Measurements from ENCODE around the gene CD6. TPM values are rescaled to one million over a fixed set of nuclear protein-coding genes. Genes with fewer than 3 reads are reported as not detected.

The CD6 gene
- polyA plus RNA-seq, 3 donors, result 0.95 to 1.5 (median 1.4) TPM

GRCh38 chr11:61000426-61000825 is 28.9 kb downstream of the CD6 start:
- DNase-seq (ENCODE audit: extremely low read depth in 1 of 11, low read depth in 9 of 11, low spot score in 4 of 11), result no peak

DNA sequence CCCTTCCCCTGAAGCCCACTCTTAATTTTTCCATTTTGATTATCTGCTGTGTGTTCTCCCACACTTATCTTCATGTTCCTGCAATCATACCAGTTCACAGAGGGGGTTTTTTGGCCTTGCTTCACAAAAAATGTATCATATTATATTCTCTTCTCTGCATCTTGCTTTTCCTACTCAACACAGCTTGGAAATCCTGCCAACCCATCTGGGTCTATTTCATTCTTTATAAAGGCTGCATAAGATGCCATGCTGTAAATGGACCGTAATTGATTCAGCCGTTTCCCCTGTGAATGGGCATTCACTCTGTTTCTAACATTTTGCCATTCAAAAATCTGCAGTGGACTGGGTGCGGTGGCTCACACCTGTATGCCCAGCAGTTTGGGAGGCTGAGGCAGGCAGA is 30.5 kb downstream of the CD6 start:
- DNase-seq (ENCODE audit: extremely low read depth in 1 of 11, low read depth in 9 of 11, low spot score in 4 of 11), result no peak

GRCh38 chr11:61002598-61002997 is 31.1 kb downstream of the CD6 start:
- DNase-seq (ENCODE audit: extremely low read depth in 1 of 11, low read depth in 9 of 11, low spot score in 4 of 11), result no peak

DNA sequence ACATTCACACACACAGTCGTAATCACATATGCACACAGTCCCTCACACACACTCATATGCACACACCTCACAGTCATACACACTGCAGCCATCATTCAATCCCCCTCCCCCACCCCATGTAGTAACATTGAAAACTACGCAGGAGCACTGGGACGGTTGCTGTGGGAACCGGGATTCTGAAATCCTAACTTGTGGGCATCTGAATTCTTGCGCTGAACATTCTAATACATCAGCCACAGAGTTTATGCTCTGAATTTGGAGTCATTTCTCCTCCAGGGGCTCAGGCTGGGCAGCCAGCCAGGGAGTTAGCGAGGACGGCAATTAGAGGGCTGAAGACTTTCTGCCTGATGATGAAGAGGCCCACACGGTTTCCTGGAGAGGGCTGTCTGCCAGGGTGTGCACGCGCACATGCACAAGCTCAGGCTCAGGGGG is 32.7 kb downstream of the CD6 start:
- DNase-seq (ENCODE audit: extremely low read depth in 1 of 11, low read depth in 9 of 11, low spot score in 4 of 11), result peak in 2 of 11 donors; percentile 42 to 53

DNA sequence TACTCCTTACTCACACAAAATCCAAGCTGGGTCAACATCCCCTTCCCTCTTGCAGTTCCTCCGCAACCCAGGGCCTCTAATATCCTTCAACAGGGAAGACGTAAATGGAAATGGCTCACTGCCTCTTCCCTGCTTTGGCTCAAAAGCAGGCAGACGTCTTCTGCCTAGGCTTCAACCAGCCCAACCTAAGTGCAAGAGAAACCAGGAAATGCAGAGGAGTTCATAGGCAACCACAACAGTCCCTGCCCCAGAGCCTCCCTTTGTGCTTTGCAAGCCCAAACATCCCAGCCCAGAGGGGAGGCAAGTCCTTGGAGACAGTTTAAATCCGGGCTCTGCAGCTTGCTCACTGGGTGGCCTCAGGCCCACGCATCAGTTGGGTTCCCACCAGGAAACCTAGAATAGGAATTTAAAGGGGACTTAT is 33.3 kb downstream of the CD6 start:
- no peak for DNase-seq (ENCODE audit: extremely low read depth in 1 of 11, low read depth in 9 of 11, low spot score in 4 of 11)

DNA sequence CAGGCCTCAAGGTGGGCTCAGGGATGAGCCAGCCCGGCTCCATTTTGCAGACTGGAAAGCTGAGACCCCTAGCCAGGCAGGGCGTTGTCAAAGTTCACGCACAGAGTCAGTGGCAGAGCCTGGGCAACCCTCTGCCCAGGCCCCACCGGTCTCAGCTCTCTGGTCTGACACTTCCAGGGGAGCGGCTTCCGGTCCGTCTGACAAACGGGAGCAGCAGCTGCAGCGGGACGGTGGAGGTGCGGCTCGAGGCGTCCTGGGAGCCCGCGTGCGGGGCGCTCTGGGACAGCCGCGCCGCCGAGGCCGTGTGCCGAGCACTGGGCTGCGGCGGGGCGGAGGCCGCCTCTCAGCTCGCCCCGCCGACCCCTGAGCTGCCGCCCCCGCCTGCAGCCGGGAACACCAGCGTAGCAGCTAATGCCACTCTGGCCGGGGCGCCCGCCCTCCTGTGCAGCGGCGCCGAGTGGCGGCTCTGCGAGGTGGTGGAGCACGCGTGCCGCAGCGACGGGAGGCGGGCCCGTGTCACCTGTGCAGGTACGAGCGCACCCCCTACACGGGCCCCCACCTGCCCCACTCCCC is 36.0 kb downstream of the CD6 start:
- no peak for DNase-seq (ENCODE audit: extremely low read depth in 1 of 11, low read depth in 9 of 11, low spot score in 4 of 11)

- DNase-seq (ENCODE audit: extremely low read depth in 1 of 11, low read depth in 9 of 11, low spot score in 4 of 11), result no peak
Measured at GRCh38 chr11:61007956-61008896, 36.7 kb downstream of the CD6 start.

GRCh38 chr11:61008971-61009370 is 37.5 kb downstream of the CD6 start:
- no peak for DNase-seq (ENCODE audit: extremely low read depth in 1 of 11, low read depth in 9 of 11, low spot score in 4 of 11)

DNA sequence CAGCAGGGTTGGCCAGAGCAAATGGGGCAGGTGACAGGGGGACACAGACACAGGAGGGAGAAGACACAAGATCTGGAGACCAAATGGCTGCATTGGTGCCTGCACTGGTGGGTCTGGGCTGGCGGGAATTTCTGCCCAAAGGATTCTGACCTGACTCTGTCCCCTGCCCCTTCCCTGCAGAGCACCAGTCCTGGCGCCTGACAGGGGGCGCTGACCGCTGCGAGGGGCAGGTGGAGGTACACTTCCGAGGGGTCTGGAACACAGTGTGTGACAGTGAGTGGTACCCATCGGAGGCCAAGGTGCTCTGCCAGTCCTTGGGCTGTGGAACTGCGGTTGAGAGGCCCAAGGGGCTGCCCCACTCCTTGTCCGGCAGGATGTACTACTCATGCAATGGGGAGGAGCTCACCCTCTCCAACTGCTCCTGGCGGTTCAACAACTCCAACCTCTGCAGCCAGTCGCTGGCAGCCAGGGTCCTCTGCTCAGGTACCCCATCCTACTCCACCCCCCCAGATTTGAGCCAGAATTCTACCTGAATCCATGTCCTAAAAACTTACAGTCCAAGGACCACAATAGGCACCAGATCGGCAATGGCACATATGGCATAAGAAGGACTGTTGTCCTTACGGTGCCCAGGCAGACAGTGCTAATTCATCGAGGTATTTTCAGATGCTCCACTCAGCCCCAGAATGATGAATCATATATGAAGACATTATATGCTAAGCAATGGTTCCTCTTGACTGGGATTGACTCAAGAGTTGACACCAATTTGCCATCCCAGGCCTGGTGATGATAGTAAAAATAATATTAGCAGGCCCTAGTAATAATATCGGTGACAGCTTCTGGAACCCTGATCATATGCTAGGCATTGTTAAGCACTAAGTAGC is 38.2 kb downstream of the CD6 start:
- no peak for DNase-seq (ENCODE audit: extremely low read depth in 1 of 11, low read depth in 9 of 11, low spot score in 4 of 11)

DNA sequence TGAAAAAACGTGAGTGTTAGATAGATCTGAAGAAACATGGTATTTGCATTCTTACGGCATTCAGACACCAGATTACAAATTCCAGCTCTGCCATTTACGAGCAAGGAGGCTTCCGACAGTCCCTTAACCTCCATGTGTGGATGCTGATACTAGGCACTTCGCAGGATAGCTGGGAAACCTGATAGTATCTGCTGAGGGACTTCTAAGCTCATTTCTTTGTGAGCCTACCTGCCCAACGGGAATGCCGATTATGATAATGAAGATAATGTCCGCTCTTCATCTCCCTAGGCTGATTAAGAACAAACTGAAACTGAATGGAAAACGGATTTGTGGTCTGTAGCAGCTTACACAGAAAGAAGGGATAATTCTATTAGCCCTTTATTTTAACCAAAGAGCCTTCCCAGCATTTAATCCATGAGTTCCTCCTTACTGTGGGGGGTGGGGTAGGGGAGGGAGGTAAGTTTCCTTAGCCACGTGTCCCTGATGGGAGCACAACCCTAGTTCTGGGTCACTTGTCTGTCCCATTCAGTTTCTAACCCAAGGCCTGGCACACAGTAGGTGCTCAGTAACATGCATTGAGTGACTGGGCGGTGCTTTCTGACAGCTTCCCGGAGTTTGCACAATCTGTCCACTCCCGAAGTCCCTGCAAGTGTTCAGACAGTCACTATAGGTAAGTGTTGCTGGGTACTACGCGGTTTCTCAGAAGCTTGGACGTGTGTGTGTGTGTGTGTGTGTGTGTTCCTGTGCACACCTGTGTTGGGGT is 39.2 kb downstream of the CD6 start:
- no peak for DNase-seq (ENCODE audit: extremely low read depth in 1 of 11, low read depth in 9 of 11, low spot score in 4 of 11)

GRCh38 chr11:61011229-61011870 is 39.9 kb downstream of the CD6 start:
- no peak for DNase-seq (ENCODE audit: extremely low read depth in 1 of 11, low read depth in 9 of 11, low spot score in 4 of 11)

- no peak for DNase-seq (ENCODE audit: extremely low read depth in 1 of 11, low read depth in 9 of 11, low spot score in 4 of 11)
Measured at GRCh38 chr11:61011950-61012736, 40.7 kb downstream of the CD6 start.

- no peak for DNase-seq (ENCODE audit: extremely low read depth in 1 of 11, low read depth in 9 of 11, low spot score in 4 of 11)
Measured at GRCh38 chr11:61012737-61013215, 41.3 kb downstream of the CD6 start.

DNA sequence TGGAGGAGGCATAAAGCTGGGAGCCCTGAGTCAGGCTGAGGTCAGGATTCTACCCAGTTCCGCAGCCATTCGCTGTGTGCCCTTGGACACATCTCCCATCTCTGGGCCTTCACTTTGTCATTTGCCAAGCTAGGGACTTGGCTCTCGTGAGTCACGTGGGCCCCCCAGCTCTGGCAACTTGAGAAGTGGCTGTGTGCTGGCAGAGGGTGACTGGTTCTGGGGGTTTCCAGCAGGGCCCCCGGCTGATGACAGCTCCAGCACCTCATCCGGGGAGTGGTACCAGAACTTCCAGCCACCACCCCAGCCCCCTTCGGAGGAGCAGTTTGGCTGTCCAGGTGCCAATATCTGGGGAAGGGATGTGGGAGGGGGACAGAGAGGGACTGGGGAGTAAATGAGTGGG is 46.6 kb downstream of the CD6 start:
- no peak for DNase-seq (ENCODE audit: extremely low read depth in 1 of 11, low read depth in 9 of 11, low spot score in 4 of 11)

DNA sequence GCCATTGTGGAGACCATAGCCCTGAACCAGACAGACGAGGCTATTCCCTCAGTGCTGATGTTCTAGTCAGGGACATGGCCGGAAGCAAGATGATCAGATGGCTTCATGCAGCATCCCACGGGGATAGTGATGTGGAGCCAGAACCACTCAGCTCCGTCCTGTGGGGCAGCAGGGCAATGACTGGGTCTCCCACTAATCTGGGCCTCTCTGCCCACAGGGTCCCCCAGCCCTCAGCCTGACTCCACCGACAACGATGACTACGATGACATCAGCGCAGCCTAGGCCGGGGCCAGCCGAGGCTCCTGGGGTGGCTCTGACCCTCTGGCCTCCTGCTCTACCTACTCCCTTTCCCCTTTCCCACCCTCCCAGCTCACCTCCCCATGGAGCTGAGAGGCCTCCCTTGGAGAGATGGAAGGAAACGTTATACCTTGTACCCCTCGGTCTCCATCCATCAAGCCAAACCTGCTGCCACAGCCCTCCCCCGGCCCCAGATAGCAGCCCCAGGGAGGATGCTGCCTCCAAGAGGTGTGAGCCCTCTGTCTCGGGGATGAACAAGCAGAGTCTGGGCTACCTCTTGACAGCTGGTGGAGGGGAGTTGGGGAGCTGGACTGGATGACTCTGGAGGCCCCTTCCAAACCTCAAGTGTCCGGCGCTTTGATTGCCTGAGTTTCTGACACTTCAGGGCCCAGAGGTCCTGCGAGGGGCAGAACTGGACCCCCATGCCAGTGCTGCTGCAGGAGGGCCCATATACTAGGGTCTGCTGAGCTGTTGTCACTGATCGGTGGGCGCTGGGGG is 47.8 kb downstream of the CD6 start:
- no peak for DNase-seq (ENCODE audit: extremely low read depth in 1 of 11, low read depth in 9 of 11, low spot score in 4 of 11)

- DNase-seq (ENCODE audit: extremely low read depth in 1 of 11, low read depth in 9 of 11, low spot score in 4 of 11), result no peak
Measured at GRCh38 chr11:61019832-61020405, 48.4 kb downstream of the CD6 start.
